WTC11 (cell line): ENCODE measurements around the gene ARID3B. TPM values are rescaled to one million over a fixed set of nuclear protein-coding genes. Genes with fewer than 3 reads are reported as not detected.

Source experiments
- ATAC-seq: fragments of 200-7000 bp; cut with Tn5 transposase; 2 replicates; pipeline ENCODE4 v1.10.0; 2021; ENCODE audit warnings: mild to moderate bottlenecking, moderate library complexity
- CTCF ChIA-PET: fragments of 300-600 bp; sonication (Branson Sonifier 250); formaldehyde crosslinking; loops from one replicate; lab custom pipeline; 2021; ENCODE audit warnings: antibody characterized with exemption; lab: Charles Lee
- POLR2A ChIA-PET: fragments of 350-600 bp; sonication (Branson Sonifier 250); formaldehyde crosslinking; loops from one replicate; lab custom pipeline; 2021; ENCODE audit warnings: antibody characterized with exemption; lab: Charles Lee
- DNase-seq: peaks from one replicate; pipeline ENCODE4 v3.0.0; 2021; ENCODE audit warnings: low spot score
- H3K27ac Mint-ChIP-seq: 2 replicates; pipeline ENCODE4 v1.8.0; 2021; ENCODE audit warnings: mixed read lengths
- H3K27me3 Mint-ChIP-seq: 2 replicates; pipeline ENCODE4 v1.8.0; 2021; ENCODE audit warnings: low read depth, mild to moderate bottlenecking, moderate library complexity, mixed read lengths
- H3K36me3 Mint-ChIP-seq: 2 replicates; pipeline ENCODE4 v1.8.0; 2021; ENCODE audit warnings: mixed read lengths
- H3K4me1 Mint-ChIP-seq: 2 replicates; pipeline ENCODE4 v1.8.0; 2022; ENCODE audit warnings: mixed read lengths
- H3K4me3 Mint-ChIP-seq: 2 replicates; pipeline ENCODE4 v1.8.0; 2021; ENCODE audit warnings: mild to moderate bottlenecking, moderate library complexity, mixed read lengths
- H3K9me3 Mint-ChIP-seq: 2 replicates; pipeline ENCODE4 v1.8.0; 2021; ENCODE audit warnings: mixed read lengths
- ESRRA ChIP-seq: sonication (generic); formaldehyde crosslinking; IDR thresholded peaks from 2 replicates; pipeline ENCODE4 v1.8.1; 2022; ENCODE audit warnings: mild to moderate bottlenecking, missing genetic modification reagents, borderline replicate concordance
- HMGA2 ChIP-seq: fragments of 250-450 bp; sonication (Bioruptor Pico); IDR thresholded peaks from 2 replicates; pipeline ENCODE4 v1.4.0; 2021; ENCODE audit warnings: mild to moderate bottlenecking, moderate library complexity
- JUN ChIP-seq: sonication (generic); formaldehyde crosslinking; IDR thresholded peaks from 2 replicates; pipeline ENCODE4 v1.8.0; 2023; ENCODE audit warnings: mild to moderate bottlenecking, missing genetic modification reagents
- TEAD4 ChIP-seq: sonication (generic); formaldehyde crosslinking; IDR thresholded peaks from 2 replicates; pipeline ENCODE4 v1.8.0; 2022; ENCODE audit warnings: mild to moderate bottlenecking, missing genetic modification reagents
- ZNF121 ChIP-seq: sonication (generic); formaldehyde crosslinking; IDR thresholded peaks from 2 replicates; pipeline ENCODE4 v1.8.0; 2023; ENCODE audit warnings: missing genetic modification reagents
- ZNF219 ChIP-seq: sonication (generic); formaldehyde crosslinking; IDR thresholded peaks from 2 replicates; pipeline ENCODE4 v1.8.0; 2023; ENCODE audit warnings: missing genetic modification reagents, mild to moderate bottlenecking, borderline replicate concordance
- ZNF263 ChIP-seq: sonication (generic); formaldehyde crosslinking; IDR thresholded peaks from 2 replicates; pipeline ENCODE4 v1.8.1; 2022; ENCODE audit warnings: low read depth, mild to moderate bottlenecking, moderate library complexity, missing genetic modification reagents
- ZNF671 ChIP-seq: fragments of 250-450 bp; sonication (Bioruptor Pico); IDR thresholded peaks from 2 replicates; pipeline ENCODE4 v1.8.0; 2021; ENCODE audit warnings: mild to moderate bottlenecking
- total RNA-seq: library from RNA; stranded (reverse); gene quantifications from 3 replicates; pipeline ENCODE4 v1.2.3, GENCODE V29; 2021
- TF ChIP-seq, protein P1 (sequence below): sonication (generic); formaldehyde crosslinking; IDR thresholded peaks from 2 replicates; pipeline ENCODE4 v1.8.0; 2023; ENCODE audit warnings: missing genetic modification reagents, mild to moderate bottlenecking, borderline replicate concordance
- TF ChIP-seq, protein P2 (sequence below): sonication (generic); formaldehyde crosslinking; IDR thresholded peaks from 2 replicates; pipeline ENCODE4 v1.8.0; 2023; ENCODE audit warnings: missing genetic modification reagents
- TF ChIP-seq, protein P3 (sequence below): fragments of 250-450 bp; sonication (Bioruptor Pico); IDR thresholded peaks from 2 replicates; pipeline ENCODE4 v1.8.0; 2021; ENCODE audit warnings: mild to moderate bottlenecking
- TF ChIP-seq, protein P4 (sequence below): sonication (generic); formaldehyde crosslinking; IDR thresholded peaks from 2 replicates; pipeline ENCODE4 v1.8.1; 2022; ENCODE audit warnings: low read depth, missing genetic modification reagents, borderline replicate concordance
- TF ChIP-seq, protein P5 (sequence below): sonication (generic); formaldehyde crosslinking; IDR thresholded peaks from 2 replicates; pipeline ENCODE4 v1.8.1; 2023; ENCODE audit warnings: mild to moderate bottlenecking, missing genetic modification reagents, borderline replicate concordance
- TF ChIP-seq, protein P6 (sequence below): fragments of 250-450 bp; sonication (Bioruptor Pico); IDR thresholded peaks from 2 replicates; pipeline ENCODE4 v1.9.0; 2021; ENCODE audit warnings: mild to moderate bottlenecking, borderline replicate concordance

Gene ARID3B
- total RNA-seq, 1 experiment from 2014 or later = 133 TPM

DNA sequence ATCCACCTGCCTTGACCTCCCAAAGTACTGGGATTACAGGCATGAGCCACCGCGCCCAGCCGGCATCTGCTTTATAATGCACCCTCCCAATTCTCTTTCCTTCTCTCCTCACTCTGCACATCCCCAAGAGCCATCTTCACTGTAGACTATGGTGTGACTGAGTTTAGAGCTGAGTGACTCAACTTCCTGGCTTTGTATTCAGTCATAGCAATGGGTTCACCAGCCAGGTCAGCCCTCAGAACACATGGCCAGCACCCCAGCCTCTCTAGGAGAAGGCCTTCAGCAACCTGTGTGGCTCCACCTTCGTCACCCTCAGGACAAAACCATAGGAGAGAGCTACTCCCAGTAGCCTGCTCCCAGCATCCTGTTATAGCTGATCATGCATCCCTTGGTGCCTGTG, 33.0 kb downstream of the ARID3B start (continued):
- TF ChIP-seq, protein P1, sequence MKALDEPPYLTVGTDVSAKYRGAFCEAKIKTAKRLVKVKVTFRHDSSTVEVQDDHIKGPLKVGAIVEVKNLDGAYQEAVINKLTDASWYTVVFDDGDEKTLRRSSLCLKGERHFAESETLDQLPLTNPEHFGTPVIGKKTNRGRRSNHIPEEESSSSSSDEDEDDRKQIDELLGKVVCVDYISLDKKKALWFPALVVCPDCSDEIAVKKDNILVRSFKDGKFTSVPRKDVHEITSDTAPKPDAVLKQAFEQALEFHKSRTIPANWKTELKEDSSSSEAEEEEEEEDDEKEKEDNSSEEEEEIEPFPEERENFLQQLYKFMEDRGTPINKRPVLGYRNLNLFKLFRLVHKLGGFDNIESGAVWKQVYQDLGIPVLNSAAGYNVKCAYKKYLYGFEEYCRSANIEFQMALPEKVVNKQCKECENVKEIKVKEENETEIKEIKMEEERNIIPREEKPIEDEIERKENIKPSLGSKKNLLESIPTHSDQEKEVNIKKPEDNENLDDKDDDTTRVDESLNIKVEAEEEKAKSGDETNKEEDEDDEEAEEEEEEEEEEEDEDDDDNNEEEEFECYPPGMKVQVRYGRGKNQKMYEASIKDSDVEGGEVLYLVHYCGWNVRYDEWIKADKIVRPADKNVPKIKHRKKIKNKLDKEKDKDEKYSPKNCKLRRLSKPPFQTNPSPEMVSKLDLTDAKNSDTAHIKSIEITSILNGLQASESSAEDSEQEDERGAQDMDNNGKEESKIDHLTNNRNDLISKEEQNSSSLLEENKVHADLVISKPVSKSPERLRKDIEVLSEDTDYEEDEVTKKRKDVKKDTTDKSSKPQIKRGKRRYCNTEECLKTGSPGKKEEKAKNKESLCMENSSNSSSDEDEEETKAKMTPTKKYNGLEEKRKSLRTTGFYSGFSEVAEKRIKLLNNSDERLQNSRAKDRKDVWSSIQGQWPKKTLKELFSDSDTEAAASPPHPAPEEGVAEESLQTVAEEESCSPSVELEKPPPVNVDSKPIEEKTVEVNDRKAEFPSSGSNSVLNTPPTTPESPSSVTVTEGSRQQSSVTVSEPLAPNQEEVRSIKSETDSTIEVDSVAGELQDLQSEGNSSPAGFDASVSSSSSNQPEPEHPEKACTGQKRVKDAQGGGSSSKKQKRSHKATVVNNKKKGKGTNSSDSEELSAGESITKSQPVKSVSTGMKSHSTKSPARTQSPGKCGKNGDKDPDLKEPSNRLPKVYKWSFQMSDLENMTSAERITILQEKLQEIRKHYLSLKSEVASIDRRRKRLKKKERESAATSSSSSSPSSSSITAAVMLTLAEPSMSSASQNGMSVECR (CRISPR knock-in tag) = no peak
- TF ChIP-seq, protein P2, sequence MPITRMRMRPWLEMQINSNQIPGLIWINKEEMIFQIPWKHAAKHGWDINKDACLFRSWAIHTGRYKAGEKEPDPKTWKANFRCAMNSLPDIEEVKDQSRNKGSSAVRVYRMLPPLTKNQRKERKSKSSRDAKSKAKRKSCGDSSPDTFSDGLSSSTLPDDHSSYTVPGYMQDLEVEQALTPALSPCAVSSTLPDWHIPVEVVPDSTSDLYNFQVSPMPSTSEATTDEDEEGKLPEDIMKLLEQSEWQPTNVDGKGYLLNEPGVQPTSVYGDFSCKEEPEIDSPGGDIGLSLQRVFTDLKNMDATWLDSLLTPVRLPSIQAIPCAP (CRISPR knock-in tag) = no peak
- no peak for TF ChIP-seq ZNF671 (CRISPR knock-in tag)

DNA sequence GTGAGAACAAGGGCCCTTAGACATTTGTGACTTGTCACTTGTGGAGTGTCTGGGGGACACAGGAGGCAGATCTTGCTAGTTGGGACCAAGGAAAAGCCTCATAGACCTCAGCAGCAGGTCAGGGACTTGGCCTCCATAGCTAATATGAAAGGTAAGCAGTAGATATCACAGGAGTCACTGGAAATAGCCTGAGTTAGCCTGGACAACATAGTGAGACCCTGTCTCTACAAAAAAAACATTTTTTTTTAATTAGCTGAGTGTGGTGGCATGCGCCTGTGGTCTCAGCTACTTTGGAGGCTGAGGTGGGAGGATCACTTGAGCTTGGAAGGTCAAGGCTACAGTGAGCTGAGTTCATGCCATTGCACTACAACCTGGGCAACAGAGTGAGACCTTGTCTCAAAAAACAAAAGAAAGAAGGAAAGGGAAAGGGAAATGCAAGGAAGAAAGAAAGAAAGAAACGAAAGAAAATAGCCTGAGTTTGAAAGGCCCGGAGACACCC, 37.5 kb downstream of the ARID3B start:
- Mint-ChIP-seq H3K27ac (peak overlapping the region; percentile 69; the same call in 1 of the 2 replicates), H3K9me3 (no peaks in the 10 kb centered on the region), H3K36me3 (peaks cover 56% of the 10 kb centered on the region), H3K27me3 (no peaks in the 10 kb centered on the region), H3K4me3 (no peak overlapping the region), H3K4me1 (no peaks in the 10 kb centered on the region)
- no peak for ATAC-seq
- POLR2A ChIA-PET = interaction anchor here (0.6 kb wide), 1 partner anchor 228 kb away, joined by 3 read pairs; no protein-coding TSS in a partner anchor
- TF ChIP-seq, protein P3, sequence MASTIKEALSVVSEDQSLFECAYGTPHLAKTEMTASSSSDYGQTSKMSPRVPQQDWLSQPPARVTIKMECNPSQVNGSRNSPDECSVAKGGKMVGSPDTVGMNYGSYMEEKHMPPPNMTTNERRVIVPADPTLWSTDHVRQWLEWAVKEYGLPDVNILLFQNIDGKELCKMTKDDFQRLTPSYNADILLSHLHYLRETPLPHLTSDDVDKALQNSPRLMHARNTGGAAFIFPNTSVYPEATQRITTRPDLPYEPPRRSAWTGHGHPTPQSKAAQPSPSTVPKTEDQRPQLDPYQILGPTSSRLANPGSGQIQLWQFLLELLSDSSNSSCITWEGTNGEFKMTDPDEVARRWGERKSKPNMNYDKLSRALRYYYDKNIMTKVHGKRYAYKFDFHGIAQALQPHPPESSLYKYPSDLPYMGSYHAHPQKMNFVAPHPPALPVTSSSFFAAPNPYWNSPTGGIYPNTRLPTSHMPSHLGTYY = no peak
- TF ChIP-seq ZNF121 (peak; percentile 62; the same call in 1 of the 2 replicates), ZNF263 (CRISPR knock-in tag) (no peak)
- DNase-seq = no peak
- CTCF ChIA-PET = interaction anchor here (1.7 kb wide), 2 partner anchors 11 to 43 kb away, joined by 3 to 4 read pairs; no protein-coding TSS in a partner anchor

DNA sequence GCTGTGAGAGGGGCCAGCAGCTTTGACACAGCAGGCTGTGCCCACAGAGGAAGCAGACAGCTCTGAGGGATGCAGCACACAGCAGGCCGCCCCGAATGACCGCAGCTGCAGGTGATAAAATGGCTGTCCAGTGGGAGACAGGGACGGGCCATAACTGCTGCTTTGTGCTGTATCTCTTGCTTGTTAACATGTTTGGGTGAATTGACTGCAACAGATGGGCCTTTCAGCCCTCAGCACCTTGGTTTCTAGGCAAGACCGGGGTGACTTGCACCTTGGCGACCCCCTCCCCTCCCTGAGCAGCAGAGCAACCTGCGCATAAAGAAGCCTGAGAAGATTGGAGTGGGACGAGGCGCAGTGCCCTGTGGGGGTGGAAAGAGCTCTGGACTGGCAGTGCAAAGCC, 38.0 kb downstream of the ARID3B start:
- ATAC-seq = no peak
- Mint-ChIP-seq H3K4me1 (no peaks in the 10 kb centered on the region), H3K9me3 (no peaks in the 10 kb centered on the region), H3K36me3 (peaks cover 51% of the 10 kb centered on the region), H3K27ac (no peak overlapping the region), H3K27me3 (no peaks in the 10 kb centered on the region), H3K4me3 (no peak overlapping the region)
- ChIA-PET CTCF (interaction anchor here (1.7 kb wide), 2 partner anchors 10 to 42 kb away, joined by 3 to 4 read pairs; no protein-coding TSS in a partner anchor), POLR2A (no interaction called here)
- no peak for DNase-seq
- TF ChIP-seq, protein P4, sequence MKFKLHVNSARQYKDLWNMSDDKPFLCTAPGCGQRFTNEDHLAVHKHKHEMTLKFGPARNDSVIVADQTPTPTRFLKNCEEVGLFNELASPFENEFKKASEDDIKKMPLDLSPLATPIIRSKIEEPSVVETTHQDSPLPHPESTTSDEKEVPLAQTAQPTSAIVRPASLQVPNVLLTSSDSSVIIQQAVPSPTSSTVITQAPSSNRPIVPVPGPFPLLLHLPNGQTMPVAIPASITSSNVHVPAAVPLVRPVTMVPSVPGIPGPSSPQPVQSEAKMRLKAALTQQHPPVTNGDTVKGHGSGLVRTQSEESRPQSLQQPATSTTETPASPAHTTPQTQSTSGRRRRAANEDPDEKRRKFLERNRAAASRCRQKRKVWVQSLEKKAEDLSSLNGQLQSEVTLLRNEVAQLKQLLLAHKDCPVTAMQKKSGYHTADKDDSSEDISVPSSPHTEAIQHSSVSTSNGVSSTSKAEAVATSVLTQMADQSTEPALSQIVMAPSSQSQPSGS (CRISPR knock-in tag) = no peak
- TF ChIP-seq HMGA2 (CRISPR knock-in tag) (no peak), JUN (CRISPR knock-in tag) (no peak), TEAD4 (no peak), ESRRA (no peak), ZNF219 (CRISPR knock-in tag) (no peak)
- TF ChIP-seq, protein P3 = no peak
- TF ChIP-seq, protein P5, sequence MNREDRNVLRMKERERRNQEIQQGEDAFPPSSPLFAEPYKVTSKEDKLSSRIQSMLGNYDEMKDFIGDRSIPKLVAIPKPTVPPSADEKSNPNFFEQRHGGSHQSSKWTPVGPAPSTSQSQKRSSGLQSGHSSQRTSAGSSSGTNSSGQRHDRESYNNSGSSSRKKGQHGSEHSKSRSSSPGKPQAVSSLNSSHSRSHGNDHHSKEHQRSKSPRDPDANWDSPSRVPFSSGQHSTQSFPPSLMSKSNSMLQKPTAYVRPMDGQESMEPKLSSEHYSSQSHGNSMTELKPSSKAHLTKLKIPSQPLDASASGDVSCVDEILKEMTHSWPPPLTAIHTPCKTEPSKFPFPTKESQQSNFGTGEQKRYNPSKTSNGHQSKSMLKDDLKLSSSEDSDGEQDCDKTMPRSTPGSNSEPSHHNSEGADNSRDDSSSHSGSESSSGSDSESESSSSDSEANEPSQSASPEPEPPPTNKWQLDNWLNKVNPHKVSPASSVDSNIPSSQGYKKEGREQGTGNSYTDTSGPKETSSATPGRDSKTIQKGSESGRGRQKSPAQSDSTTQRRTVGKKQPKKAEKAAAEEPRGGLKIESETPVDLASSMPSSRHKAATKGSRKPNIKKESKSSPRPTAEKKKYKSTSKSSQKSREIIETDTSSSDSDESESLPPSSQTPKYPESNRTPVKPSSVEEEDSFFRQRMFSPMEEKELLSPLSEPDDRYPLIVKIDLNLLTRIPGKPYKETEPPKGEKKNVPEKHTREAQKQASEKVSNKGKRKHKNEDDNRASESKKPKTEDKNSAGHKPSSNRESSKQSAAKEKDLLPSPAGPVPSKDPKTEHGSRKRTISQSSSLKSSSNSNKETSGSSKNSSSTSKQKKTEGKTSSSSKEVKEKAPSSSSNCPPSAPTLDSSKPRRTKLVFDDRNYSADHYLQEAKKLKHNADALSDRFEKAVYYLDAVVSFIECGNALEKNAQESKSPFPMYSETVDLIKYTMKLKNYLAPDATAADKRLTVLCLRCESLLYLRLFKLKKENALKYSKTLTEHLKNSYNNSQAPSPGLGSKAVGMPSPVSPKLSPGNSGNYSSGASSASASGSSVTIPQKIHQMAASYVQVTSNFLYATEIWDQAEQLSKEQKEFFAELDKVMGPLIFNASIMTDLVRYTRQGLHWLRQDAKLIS (CRISPR knock-in tag) = no peak
- TF ChIP-seq, protein P6, sequence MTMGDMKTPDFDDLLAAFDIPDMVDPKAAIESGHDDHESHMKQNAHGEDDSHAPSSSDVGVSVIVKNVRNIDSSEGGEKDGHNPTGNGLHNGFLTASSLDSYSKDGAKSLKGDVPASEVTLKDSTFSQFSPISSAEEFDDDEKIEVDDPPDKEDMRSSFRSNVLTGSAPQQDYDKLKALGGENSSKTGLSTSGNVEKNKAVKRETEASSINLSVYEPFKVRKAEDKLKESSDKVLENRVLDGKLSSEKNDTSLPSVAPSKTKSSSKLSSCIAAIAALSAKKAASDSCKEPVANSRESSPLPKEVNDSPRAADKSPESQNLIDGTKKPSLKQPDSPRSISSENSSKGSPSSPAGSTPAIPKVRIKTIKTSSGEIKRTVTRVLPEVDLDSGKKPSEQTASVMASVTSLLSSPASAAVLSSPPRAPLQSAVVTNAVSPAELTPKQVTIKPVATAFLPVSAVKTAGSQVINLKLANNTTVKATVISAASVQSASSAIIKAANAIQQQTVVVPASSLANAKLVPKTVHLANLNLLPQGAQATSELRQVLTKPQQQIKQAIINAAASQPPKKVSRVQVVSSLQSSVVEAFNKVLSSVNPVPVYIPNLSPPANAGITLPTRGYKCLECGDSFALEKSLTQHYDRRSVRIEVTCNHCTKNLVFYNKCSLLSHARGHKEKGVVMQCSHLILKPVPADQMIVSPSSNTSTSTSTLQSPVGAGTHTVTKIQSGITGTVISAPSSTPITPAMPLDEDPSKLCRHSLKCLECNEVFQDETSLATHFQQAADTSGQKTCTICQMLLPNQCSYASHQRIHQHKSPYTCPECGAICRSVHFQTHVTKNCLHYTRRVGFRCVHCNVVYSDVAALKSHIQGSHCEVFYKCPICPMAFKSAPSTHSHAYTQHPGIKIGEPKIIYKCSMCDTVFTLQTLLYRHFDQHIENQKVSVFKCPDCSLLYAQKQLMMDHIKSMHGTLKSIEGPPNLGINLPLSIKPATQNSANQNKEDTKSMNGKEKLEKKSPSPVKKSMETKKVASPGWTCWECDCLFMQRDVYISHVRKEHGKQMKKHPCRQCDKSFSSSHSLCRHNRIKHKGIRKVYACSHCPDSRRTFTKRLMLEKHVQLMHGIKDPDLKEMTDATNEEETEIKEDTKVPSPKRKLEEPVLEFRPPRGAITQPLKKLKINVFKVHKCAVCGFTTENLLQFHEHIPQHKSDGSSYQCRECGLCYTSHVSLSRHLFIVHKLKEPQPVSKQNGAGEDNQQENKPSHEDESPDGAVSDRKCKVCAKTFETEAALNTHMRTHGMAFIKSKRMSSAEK (CRISPR knock-in tag) = no peak
